Measurements from ENCODE around the gene NDUFB8.

The NDUFB8 gene

GRCh38 chr10:100506596-100507356 lies 22.9 kb downstream of the NDUFB8 start:
- no peak for DNase-seq (ENCODE audit: low read depth)

GRCh38 chr10:100505164-100505563 lies 24.5 kb downstream of the NDUFB8 start:
- no peak for DNase-seq (ENCODE audit: low read depth)

- no peak for DNase-seq (ENCODE audit: low read depth)
These were observed 25.6 kb downstream of the NDUFB8 start for GRCh38 chr10:100504096-100504495.

GRCh38 chr10:100502926-100503494 lies 26.7 kb downstream of the NDUFB8 start:
- no peak for DNase-seq (ENCODE audit: low read depth)

- DNase-seq (ENCODE audit: low read depth), result no peak
These were observed 28.2 kb downstream of the NDUFB8 start for GRCh38 chr10:100501423-100501822.

- DNase-seq (ENCODE audit: low read depth), result no peak
These were observed 31.6 kb downstream of the NDUFB8 start for GRCh38 chr10:100498059-100498458.

GRCh38 chr10:100496567-100496966 lies 33.1 kb downstream of the NDUFB8 start:
- no peak for DNase-seq (ENCODE audit: low read depth)

GRCh38 chr10:100490531-100490930 lies 39.1 kb downstream of the NDUFB8 start:
- DNase-seq (ENCODE audit: low read depth), result no peak

- no peak for DNase-seq (ENCODE audit: low read depth)
These were observed 40.3 kb downstream of the NDUFB8 start for GRCh38 chr10:100489396-100489795.

- no peak for DNase-seq (ENCODE audit: low read depth)
These were observed 42.1 kb downstream of the NDUFB8 start for GRCh38 chr10:100487529-100487928.

GRCh38 chr10:100485801-100486495 lies 43.7 kb downstream of the NDUFB8 start:
- DNase-seq (ENCODE audit: low read depth), result no peak

GRCh38 chr10:100485366-100485765 lies 44.3 kb downstream of the NDUFB8 start:
- DNase-seq (ENCODE audit: low read depth), result no peak

GRCh38 chr10:100483876-100484666 lies 45.6 kb downstream of the NDUFB8 start:
- DNase-seq (ENCODE audit: low read depth), result no peak

GRCh38 chr10:100482834-100483185 lies 46.9 kb downstream of the NDUFB8 start:
- no peak for DNase-seq (ENCODE audit: low read depth)

- peak; percentile 36 for DNase-seq (ENCODE audit: low read depth)
These were observed 47.4 kb downstream of the NDUFB8 start for GRCh38 chr10:100482181-100482833.

- peak; percentile 65 for DNase-seq (ENCODE audit: low read depth)
These were observed 48.1 kb downstream of the NDUFB8 start for GRCh38 chr10:100481462-100482081.

GRCh38 chr10:100480002-100480401 lies 49.7 kb downstream of the NDUFB8 start:
- DNase-seq (ENCODE audit: low read depth), result no peak

- DNase-seq (ENCODE audit: low read depth), result no peak
These were observed 50.6 kb downstream of the NDUFB8 start for GRCh38 chr10:100479037-100479436.

- no peak for DNase-seq (ENCODE audit: low read depth)
These were observed 51.7 kb downstream of the NDUFB8 start for GRCh38 chr10:100477970-100478369.

Measured in non-pigmented ciliary epithelial cell (primary cell).